VCaP (cell line): Measurements from ENCODE around the gene TMED4.

ENCODE experiments used
- H3K27ac ChIP-seq: fragments of 450-650 bp; 2 replicates; pipeline ENCODE4 v1.5.1; 2017
- CTCF ChIP-seq: fragments of 450-650 bp; conservative IDR thresholded peaks from 2 replicates; pipeline ENCODE4 v1.5.1; 2017; ENCODE audit warnings: mild to moderate bottlenecking, moderate library complexity

Gene TMED4

GRCh38 chr7:44587843-44588711 lies 6.0 kb upstream of the TMED4 start:
- no peak overlapping the region for H3K27ac ChIP-seq
- TF ChIP-seq CTCF = peak; percentile 88

DNA sequence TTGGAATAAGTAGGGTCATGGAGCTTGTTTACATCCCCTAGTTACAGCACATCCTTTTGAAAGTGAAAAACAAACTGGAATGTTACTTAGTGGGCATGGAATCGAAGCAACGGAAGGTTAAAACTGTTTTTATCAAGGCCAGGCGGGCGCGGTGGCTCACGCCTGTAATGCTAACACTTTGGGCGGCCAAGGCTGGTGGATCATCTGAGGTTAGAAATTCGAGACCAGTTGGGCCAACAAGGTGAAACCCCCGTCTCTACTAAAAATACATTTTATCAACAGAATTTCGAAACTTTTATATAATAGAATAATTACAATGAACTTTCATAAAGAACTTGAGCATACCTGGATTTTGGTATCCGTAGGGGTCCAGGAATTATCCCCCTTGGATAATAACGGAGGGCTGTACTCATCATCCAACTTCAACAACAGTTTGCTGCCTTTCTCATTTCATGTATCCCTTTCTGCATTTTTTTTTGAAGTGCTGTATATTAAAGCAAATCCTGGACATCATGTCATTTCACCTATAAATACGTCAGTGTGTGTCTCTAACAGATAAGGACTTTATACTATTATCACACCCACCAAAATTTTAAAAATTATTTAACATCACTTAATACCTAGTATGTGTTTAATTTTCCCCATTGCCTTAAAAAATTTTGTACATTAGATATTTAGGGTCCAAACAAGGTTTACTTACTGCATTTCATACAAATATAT lies 1.3 kb upstream of the TMED4 start:
- TF ChIP-seq CTCF = no peak
- peak overlapping the region; percentile 98 for H3K27ac ChIP-seq

GRCh38 chr7:44580945-44581878 lies 819 bp downstream of the TMED4 start:
- H3K27ac ChIP-seq = peak overlapping the region; percentile 98
- no peak for TF ChIP-seq CTCF

DNA sequence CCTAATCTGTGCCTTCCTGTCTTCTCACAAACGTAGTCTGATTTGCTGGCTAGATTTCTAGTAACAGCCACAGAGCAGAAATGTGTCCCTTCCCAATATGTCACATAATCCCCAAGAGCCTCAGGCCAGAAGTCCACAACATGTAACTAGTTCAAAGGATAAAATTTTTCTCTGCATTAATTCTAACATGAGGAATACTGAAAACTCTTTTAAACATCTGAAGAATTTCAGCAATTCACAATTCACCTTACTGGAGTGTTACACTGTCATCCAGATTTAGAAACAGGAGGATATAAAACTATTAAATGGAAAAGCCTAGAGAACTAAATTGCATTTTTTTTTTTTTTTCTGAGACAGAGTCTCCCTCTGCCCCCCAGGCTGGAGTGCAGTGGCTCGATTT lies 5.8 kb downstream of the TMED4 start:
- no peak for TF ChIP-seq CTCF
- no peak overlapping the region for H3K27ac ChIP-seq

GRCh38 chr7:44575054-44575453 lies 7.0 kb downstream of the TMED4 start:
- no peak for TF ChIP-seq CTCF
- H3K27ac ChIP-seq = no peak overlapping the region; the same call in 1 of the 2 replicates

DNA sequence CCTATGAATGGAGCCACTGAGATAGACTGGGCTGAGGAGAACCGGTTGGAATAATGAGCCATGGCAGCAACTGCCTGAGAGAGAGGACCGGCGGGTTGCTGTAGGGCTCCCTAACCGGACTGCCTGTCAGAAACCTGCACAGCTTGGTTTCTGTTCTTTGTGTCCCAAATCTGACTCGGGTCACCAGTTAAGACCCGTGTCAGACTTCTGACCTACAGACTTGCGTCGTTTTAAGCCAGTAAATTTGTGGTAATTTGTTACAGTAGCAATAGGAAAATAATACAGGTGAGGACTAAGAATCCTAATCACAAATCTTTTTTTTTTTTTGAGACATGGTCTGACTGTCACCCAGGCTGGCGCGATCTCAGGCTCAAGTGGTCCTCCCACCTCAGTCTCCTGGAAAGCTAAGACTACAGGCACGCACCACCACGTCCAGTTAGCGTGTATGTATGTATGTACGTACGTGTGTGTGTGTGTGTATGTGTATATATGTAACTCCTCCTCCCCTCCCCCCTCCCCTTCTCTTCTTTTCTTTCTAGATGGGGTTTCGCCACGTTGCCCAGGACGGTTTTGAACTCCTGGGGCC lies 7.7 kb downstream of the TMED4 start:
- H3K27ac ChIP-seq = peak overlapping the region; percentile 93
- no peak for TF ChIP-seq CTCF
